OCI-LY7 (cell line): Measurements from ENCODE around the gene KIF16B.

Experiments used
- EZH2phosphoT487 ChIP-seq: fragments of 200-600 bp; sonication (generic); IDR thresholded peaks from 2 replicates; pipeline ENCODE4 v1.6.1; 2018; ENCODE audit warnings: low read depth, borderline replicate concordance, mild to moderate bottlenecking, mixed run types, antibody characterized with exemption, low read length, moderate library complexity, mixed read lengths
- TF ChIP-seq, protein P1 (sequence below): fragments of 200-600 bp; sonication (generic); conservative IDR thresholded peaks from 2 replicates; pipeline ENCODE4 v1.5.1; 2014; ENCODE audit warnings: mild to moderate bottlenecking, antibody characterized with exemption, low read length, moderate library complexity, mixed read lengths

- TF ChIP-seq, protein P1, sequence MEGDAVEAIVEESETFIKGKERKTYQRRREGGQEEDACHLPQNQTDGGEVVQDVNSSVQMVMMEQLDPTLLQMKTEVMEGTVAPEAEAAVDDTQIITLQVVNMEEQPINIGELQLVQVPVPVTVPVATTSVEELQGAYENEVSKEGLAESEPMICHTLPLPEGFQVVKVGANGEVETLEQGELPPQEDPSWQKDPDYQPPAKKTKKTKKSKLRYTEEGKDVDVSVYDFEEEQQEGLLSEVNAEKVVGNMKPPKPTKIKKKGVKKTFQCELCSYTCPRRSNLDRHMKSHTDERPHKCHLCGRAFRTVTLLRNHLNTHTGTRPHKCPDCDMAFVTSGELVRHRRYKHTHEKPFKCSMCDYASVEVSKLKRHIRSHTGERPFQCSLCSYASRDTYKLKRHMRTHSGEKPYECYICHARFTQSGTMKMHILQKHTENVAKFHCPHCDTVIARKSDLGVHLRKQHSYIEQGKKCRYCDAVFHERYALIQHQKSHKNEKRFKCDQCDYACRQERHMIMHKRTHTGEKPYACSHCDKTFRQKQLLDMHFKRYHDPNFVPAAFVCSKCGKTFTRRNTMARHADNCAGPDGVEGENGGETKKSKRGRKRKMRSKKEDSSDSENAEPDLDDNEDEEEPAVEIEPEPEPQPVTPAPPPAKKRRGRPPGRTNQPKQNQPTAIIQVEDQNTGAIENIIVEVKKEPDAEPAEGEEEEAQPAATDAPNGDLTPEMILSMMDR, result no peak
- TF ChIP-seq EZH2phosphoT487, result no peak
Measured at GRCh38 chr20:16257021-16257420, 316.2 kb downstream of the KIF16B start.
